Measurements from ENCODE around the gene BNC2. TPM values are rescaled to one million over a fixed set of nuclear protein-coding genes. Genes with fewer than 3 reads are reported as not detected.
A peak's percentile ranks its signal among the peaks of the same experiment; 100 is the strongest.

BNC2 gene
- total and polyA plus RNA-seq, 2 of the 4 experiments (the other 2 are of a cell fraction): 15.5 to 45.2 TPM

DNA sequence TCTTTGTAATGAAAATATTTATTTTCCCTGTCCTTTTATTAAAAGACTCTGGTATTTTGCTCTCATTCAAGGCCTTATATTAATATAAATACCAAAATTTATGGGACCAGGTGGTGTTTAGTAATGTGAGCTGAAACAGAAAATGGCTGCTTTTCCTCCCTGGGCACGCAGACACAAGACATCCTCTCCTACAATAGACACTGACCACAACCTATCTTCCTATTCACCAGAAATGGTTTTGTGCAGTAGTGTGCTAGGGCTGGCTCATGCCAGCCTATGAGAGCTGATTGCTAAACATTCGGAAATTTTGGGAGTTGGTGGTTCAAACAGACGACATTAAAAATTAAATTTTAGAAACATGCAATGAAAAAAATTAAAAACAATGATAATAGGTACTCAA is 338.2 kb downstream of the BNC2 start:
- Histone ChIP-seq H3K14ac (replicated peaks; ENCODE audit: low read depth, low read length) (peak overlapping the region; percentile 67), H3K4me1 (ENCODE audit: control insufficient read depth, insufficient read depth, low read length) (peaks cover 11% of the 10 kb centered on the region), H2BK5ac (ENCODE audit: low read depth, low read length, poor library complexity, severe bottlenecking) (peak overlapping the region; percentile 80), H3K4ac (ENCODE audit: low read depth, low read length) (peak overlapping the region; percentile 70; the same call in 1 of the 2 replicates), H2BK120ac (ENCODE audit: low read depth, low read length) (peak overlapping the region; percentile 68), H2AK5ac (ENCODE audit: low read depth, low read length) (no peak overlapping the region), H3K36me3 (ENCODE audit: control insufficient read depth, insufficient read depth, low read length) (no peaks in the 10 kb centered on the region; the same call in 1 of the 2 replicates), H2AFZ (replicated peaks; ENCODE audit: low read length, poor library complexity) (no peak overlapping the region), H3K9me3 (ENCODE audit: control insufficient read depth, insufficient read depth, low read length) (no peaks in the 10 kb centered on the region), H2BK20ac (ENCODE audit: low read depth, low read length) (peak overlapping the region; percentile 50; the same call in 1 of the 2 replicates), H2AK9ac (replicated peaks; ENCODE audit: low read depth, low read length, poor library complexity) (no peak overlapping the region), H3K27ac (ENCODE audit: insufficient read depth, low read length) (no peak overlapping the region), H4K91ac (ENCODE audit: insufficient read depth, low read depth, low read length) (peak overlapping the region; percentile 70; the same call in 1 of the 2 replicates), H3K79me1 (ENCODE audit: low read depth in 1 of 2, low read length in 2 of 2) (peaks cover 4 to 24% of the 10 kb centered on the region in 2 experiments), H3K4me2 (ENCODE audit: low read depth, low read length) (0 out of 2 replicates have a peak overlapping the region, but pooled peaks have one; percentile 25), H4K20me1 (ENCODE audit: insufficient read depth, low read length) (no peaks in the 10 kb centered on the region), H3K9me1 (ENCODE audit: insufficient read depth, low read length) (peaks cover 9% of the 10 kb centered on the region), H4K5ac (ENCODE audit: low read depth, low read length) (peak overlapping the region; percentile 45; the same call in 1 of the 2 replicates), H3K23ac (ENCODE audit: low read depth, low read length) (peak overlapping the region; percentile 58; the same call in 1 of the 2 replicates), H3K9ac (ENCODE audit: low read depth, low read length) (no peak overlapping the region), H2BK15ac (ENCODE audit: low read depth, low read length) (peak overlapping the region; percentile 74; the same call in 1 of the 3 replicates), H3K56ac (ENCODE audit: extremely low read depth, insufficient read depth, low read length) (no peak overlapping the region), H3K18ac (ENCODE audit: low read depth, low read length) (peak overlapping the region; percentile 62; the same call in 1 of the 2 replicates), H3K4me3 (ENCODE audit: insufficient read depth, low read depth, low read length) (no peak overlapping the region), H4K8ac (ENCODE audit: low read depth in 2 of 2, low read length in 2 of 2) (peak overlapping the region in 1 of 2 experiments; percentile 59; a peak in 2 of 4 replicates), H3K27me3 (ENCODE audit: control insufficient read depth, insufficient read depth, low read length) (no peaks in the 10 kb centered on the region)
- ChIA-PET POLR2A (ENCODE audit: unreplicated experiment) (interaction anchor here (0.7 kb wide), 1 partner anchor 39 kb away, joined by 4 read pairs; no protein-coding TSS in a partner anchor), CTCF (no interaction called here)
- no peak for ATAC-seq (ENCODE audit: low read depth)
- TF ChIP-seq SMC3 (IDR thresholded peaks at IDR 0.05; ENCODE audit: low read depth, low read length): no peak
- no peak for TF ChIP-seq RFX5 (IDR thresholded peaks at IDR 0.05; ENCODE audit: low read depth, low read length)
- TF ChIP-seq, protein P1, sequence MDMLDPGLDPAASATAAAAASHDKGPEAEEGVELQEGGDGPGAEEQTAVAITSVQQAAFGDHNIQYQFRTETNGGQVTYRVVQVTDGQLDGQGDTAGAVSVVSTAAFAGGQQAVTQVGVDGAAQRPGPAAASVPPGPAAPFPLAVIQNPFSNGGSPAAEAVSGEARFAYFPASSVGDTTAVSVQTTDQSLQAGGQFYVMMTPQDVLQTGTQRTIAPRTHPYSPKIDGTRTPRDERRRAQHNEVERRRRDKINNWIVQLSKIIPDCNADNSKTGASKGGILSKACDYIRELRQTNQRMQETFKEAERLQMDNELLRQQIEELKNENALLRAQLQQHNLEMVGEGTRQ (IDR thresholded peaks at IDR 0.05; ENCODE audit: low read depth, low read length): no peak
- TF ChIP-seq MXI1 (IDR thresholded peaks at IDR 0.05; ENCODE audit: borderline replicate concordance, low read depth, low read length): no peak
- TF ChIP-seq RCOR1 (IDR thresholded peaks at IDR 0.05; ENCODE audit: insufficient replicate concordance, low read length): no peak
- no peak for TF ChIP-seq POLR2A (IDR thresholded peaks at IDR 0.05; ENCODE audit: low read depth, low read length)
- no peak for TF ChIP-seq CEBPB (IDR thresholded peaks at IDR 0.05; ENCODE audit: low read depth, low read length)
- no peak for TF ChIP-seq ELK1 (IDR thresholded peaks at IDR 0.05; ENCODE audit: borderline replicate concordance, low read depth, low read length)
- TF ChIP-seq BHLHE40 (IDR thresholded peaks at IDR 0.05; ENCODE audit: low read depth, low read length): no peak
- TF ChIP-seq MAFK (IDR thresholded peaks at IDR 0.05; ENCODE audit: low read depth, low read length): no peak
- no peak for TF ChIP-seq CHD1 (IDR thresholded peaks at IDR 0.05; ENCODE audit: low read depth, low read length)
- no peak for TF ChIP-seq RAD21 (IDR thresholded peaks at IDR 0.05; ENCODE audit: low read length)
- TF ChIP-seq, protein P2, sequence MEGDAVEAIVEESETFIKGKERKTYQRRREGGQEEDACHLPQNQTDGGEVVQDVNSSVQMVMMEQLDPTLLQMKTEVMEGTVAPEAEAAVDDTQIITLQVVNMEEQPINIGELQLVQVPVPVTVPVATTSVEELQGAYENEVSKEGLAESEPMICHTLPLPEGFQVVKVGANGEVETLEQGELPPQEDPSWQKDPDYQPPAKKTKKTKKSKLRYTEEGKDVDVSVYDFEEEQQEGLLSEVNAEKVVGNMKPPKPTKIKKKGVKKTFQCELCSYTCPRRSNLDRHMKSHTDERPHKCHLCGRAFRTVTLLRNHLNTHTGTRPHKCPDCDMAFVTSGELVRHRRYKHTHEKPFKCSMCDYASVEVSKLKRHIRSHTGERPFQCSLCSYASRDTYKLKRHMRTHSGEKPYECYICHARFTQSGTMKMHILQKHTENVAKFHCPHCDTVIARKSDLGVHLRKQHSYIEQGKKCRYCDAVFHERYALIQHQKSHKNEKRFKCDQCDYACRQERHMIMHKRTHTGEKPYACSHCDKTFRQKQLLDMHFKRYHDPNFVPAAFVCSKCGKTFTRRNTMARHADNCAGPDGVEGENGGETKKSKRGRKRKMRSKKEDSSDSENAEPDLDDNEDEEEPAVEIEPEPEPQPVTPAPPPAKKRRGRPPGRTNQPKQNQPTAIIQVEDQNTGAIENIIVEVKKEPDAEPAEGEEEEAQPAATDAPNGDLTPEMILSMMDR (conservative IDR thresholded peaks at IDR 0.05; ENCODE audit: low read depth, low read length): no peak
- TF ChIP-seq FOS (IDR thresholded peaks at IDR 0.05; ENCODE audit: low read depth, low read length): no peak
- dilution Hi-C loops (cut with HindIII; ENCODE audit: low sequenced_read_pairs, unreplicated experiment) (no loop called here), intact Hi-C loops (cut with micrococcal nuclease) (loop anchor here (10.0 kb wide), 1 partner anchor 933 kb away; no protein-coding TSS in a partner anchor), in situ Hi-C loops (cut with MboI; ENCODE audit: low sequenced_read_pairs) (no loop called here)
- no CpG with 5 or more reads among the region's 3 CpGs for WGBS, 2 experiments (ENCODE audit: extremely low coverage in 2 of 2, insufficient read length in 1 of 2)
- no TSS peak for BruUV-seq (replicated peaks)
- DNase-seq: no peak
